Measurements from ENCODE around the gene ACSL1.

Gene ACSL1

GRCh38 chr4:184705692-184706091, 120.1 kb downstream of the ACSL1 start:
- ChIA-PET CTCF (no interaction called here), POLR2A (no interaction called here)
- Histone ChIP-seq H3K27ac (ENCODE audit: extremely low read depth, low read depth, low read length) (no peak overlapping the region), H3K36me3 (ENCODE audit: control insufficient read depth in 2 of 2, insufficient read depth in 1 of 2, low read length in 2 of 2) (peaks cover 20 to 85% of the 10 kb centered on the region in 2 experiments), H3K9me3 (ENCODE audit: control insufficient read depth, insufficient read depth, low read depth, low read length) (no peaks in the 10 kb centered on the region), H3K4me1 (ENCODE audit: control insufficient read depth, insufficient read depth, low read length) (no peaks in the 10 kb centered on the region), H3K4me3 (ENCODE audit: low read depth, low read length) (no peak overlapping the region)
- TF ChIP-seq ZNF639 (tag by site-specific recombination; IDR thresholded peaks at IDR 0.05) (no peak), ZNF585B (tag by site-specific recombination; IDR thresholded peaks at IDR 0.05) (no peak), MZF1 (tag by site-specific recombination; IDR thresholded peaks at IDR 0.05; ENCODE audit: borderline replicate concordance) (no peak), SCRT2 (tag by site-specific recombination; IDR thresholded peaks at IDR 0.05) (peak; percentile 54)

Data from HEK293 (cell line).